Calu3 (cell line): ENCODE measurements around the gene SLC22A9. TPM values are rescaled to one million over a fixed set of nuclear protein-coding genes. Genes with fewer than 3 reads are reported as not detected.

Experiments
- BruUV-seq: library from RNA; stranded (reverse); fragments of 400-500 nt; replicated peaks from 2 replicates; lab custom pipeline; 2021; lab: Mats Ljungman, UMichigan
- CTCF ChIA-PET: fragments of 300-600 bp; sonication (Branson Sonifier 250); formaldehyde crosslinking; loops from one replicate; lab custom pipeline; 2022; ENCODE audit warnings: antibody characterized with exemption; lab: Charles Lee
- DNase-seq: peaks from one replicate; pipeline ENCODE4 v3.0.0; 2022
- H3K27ac Mint-ChIP-seq: one replicate; pipeline ENCODE4 v1.8.0; 2022; ENCODE audit warnings: mixed read lengths; ENCODE audit not compliant: unreplicated experiment
- H3K27me3 Mint-ChIP-seq: one replicate; pipeline ENCODE4 v1.8.0; 2022; ENCODE audit warnings: mixed read lengths; ENCODE audit not compliant: unreplicated experiment
- H3K36me3 Mint-ChIP-seq: one replicate; pipeline ENCODE4 v1.8.0; 2022; ENCODE audit warnings: mild to moderate bottlenecking, moderate library complexity, mixed read lengths; ENCODE audit not compliant: insufficient read depth, unreplicated experiment
- H3K4me1 Mint-ChIP-seq: one replicate; pipeline ENCODE4 v1.8.0; 2022; ENCODE audit warnings: mild to moderate bottlenecking, low read depth, mixed read lengths; ENCODE audit not compliant: unreplicated experiment
- H3K4me3 Mint-ChIP-seq: one replicate; pipeline ENCODE4 v1.8.0; 2022; ENCODE audit warnings: mild to moderate bottlenecking, low read depth, moderate library complexity, mixed read lengths; ENCODE audit not compliant: unreplicated experiment
- H3K9me3 Mint-ChIP-seq: one replicate; pipeline ENCODE4 v1.8.0; 2022; ENCODE audit warnings: low read depth, mixed read lengths; ENCODE audit not compliant: unreplicated experiment
- CTCF ChIP-seq: fragments of 200-600 bp; IDR thresholded peaks from one replicate; pipeline ENCODE4 v1.8.0; 2022; ENCODE audit warnings: antibody characterized with exemption; ENCODE audit not compliant: unreplicated experiment
- intact Hi-C: fragments of 100-400 bp; cut with micrococcal nuclease; formaldehyde crosslinking; loops from one replicate; pipeline ENCODE4 v1.10.0; 2022; ENCODE audit not compliant: unreplicated experiment
- total RNA-seq: library from RNA; stranded (reverse); gene quantifications from 2 replicates; pipeline ENCODE4 v1.2.3, GENCODE V29; 2022

The SLC22A9 gene
- total RNA-seq, 1 experiment from 2014 or later = not detected

DNA sequence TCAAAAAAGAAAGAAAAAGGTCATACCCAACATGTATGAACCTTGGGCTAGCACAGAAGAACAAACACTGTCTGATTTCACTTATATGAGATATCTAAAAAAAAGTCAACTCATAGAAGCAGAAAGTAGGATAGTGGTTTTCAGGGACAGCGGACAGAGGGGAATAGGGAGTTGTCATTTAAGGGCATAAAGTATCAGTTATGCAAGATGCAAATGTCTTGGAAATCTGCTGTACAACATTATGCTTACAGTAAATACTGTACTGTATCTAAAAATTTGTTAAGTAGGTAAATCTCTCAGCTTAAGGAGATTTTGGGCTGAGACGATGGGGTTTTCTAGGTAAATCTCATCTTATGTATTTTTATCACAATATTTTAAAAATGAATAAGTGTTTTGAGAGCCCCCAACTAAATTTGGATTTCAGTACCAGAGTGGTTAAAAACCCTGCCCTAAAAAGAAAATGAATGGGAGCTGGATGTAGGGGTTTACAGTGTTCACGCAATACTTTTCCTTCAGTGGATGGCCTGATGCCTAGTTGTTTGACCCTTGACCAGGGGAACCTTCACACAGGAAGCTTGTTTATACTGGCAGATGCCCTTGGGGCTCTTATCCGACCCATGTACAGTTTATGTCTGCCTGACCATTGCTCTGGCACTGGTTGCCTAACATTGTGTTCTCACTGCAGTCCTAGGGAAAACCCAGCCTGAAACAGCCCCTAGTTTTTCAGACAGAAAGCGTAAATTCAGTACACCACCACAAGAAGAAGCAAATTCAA, 34.8 kb downstream of the SLC22A9 start:
- no TSS peak for BruUV-seq
- CTCF ChIA-PET = no interaction called here
- no peaks in the 10 kb centered on the region for H3K9me3 Mint-ChIP-seq
- no peaks in the 10 kb centered on the region for H3K36me3 Mint-ChIP-seq
- intact Hi-C loops = no loop called here
- peaks cover 88% of the 10 kb centered on the region for H3K27me3 Mint-ChIP-seq
- no peak overlapping the region for H3K27ac Mint-ChIP-seq
- H3K4me3 Mint-ChIP-seq = no peak overlapping the region
- TF ChIP-seq CTCF = no peak
- no peaks in the 10 kb centered on the region for H3K4me1 Mint-ChIP-seq
- DNase-seq = no peak

DNA sequence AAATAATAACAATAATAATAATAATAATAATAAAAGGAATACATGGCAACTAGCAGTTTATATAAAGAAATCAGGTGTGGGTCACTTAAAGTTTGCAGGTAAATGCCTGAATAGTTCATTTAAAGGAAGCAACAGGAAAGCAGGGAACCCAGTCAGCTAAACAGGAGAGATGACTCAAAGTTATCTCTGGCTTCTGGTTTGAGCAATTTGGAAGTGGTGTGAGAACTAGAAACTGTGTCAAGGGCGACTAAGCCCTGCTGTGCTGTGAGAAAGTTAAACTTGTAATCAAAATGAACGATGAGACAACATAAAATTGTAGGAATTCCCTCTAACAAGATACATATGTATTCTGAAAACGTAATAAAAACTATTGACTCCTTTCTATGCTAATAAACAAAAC, 35.5 kb downstream of the SLC22A9 start:
- Mint-ChIP-seq H3K9me3 (no peaks in the 10 kb centered on the region), H3K27ac (no peak overlapping the region), H3K27me3 (peaks cover 83% of the 10 kb centered on the region), H3K4me3 (no peak overlapping the region), H3K4me1 (no peaks in the 10 kb centered on the region), H3K36me3 (no peaks in the 10 kb centered on the region)
- intact Hi-C loops = no loop called here
- no peak for DNase-seq
- BruUV-seq = no TSS peak
- CTCF ChIA-PET = no interaction called here
- no peak for TF ChIP-seq CTCF

DNA sequence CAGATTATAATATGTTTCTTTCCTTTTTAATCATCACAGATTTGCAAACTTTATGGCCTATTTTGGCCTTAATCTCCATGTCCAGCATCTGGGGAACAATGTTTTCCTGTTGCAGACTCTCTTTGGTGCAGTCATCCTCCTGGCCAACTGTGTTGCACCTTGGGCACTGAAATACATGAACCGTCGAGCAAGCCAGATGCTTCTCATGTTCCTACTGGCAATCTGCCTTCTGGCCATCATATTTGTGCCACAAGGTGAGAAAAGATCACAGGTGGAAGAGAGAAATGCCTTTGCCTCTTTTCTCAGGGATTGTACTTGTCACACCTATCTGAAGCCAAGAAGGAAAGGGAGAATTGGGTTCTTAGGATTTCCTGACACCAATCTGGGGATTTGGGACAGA, 36.9 kb downstream of the SLC22A9 start:
- intact Hi-C loops = no loop called here
- Mint-ChIP-seq H3K27me3 (peaks cover 74% of the 10 kb centered on the region), H3K4me3 (no peak overlapping the region), H3K9me3 (no peaks in the 10 kb centered on the region), H3K27ac (no peak overlapping the region), H3K36me3 (no peaks in the 10 kb centered on the region), H3K4me1 (no peaks in the 10 kb centered on the region)
- CTCF ChIA-PET = interaction anchor here (0.6 kb wide), 1 partner anchor 87 kb away, joined by 4 read pairs; no protein-coding TSS in a partner anchor
- TF ChIP-seq CTCF = no peak
- no peak for DNase-seq
- no TSS peak for BruUV-seq

DNA sequence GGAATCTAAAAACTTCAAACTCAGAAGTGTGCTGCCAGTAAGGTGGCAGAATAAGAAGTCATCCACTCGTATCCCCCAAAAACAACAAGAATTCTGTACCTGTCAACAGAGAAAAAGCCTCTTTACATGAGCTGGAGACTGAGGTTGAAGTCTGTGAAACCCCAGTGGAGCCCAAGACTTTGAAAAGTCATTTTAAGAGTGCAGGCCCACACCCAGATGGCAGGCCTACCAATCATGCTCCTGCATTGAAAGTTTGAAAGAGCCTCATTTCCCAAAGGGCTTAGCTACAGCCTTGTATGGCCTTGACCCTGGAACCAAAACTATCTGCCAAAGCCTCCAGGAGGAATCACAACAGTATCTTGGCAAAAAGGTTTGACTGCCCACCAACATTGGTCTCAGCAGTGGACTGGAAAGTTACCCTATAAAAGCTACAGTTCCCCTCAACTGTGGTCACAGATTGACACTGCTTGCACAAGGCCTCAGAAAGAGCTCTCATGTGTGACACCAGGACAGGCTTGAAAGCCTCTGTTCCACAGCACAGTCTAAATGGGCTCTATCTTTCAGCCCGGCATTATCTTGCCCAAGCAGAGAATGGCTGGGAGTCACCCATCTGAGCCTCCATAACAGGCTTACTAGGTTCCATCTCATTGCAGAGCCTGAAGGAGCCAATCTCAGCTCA, 47.7 kb downstream of the SLC22A9 start:
- no peaks in the 10 kb centered on the region for H3K36me3 Mint-ChIP-seq
- TF ChIP-seq CTCF = no peak
- no peak for DNase-seq
- BruUV-seq = no TSS peak
- H3K9me3 Mint-ChIP-seq = no peaks in the 10 kb centered on the region
- H3K27ac Mint-ChIP-seq = no peak overlapping the region
- intact Hi-C loops = no loop called here
- peaks cover 66% of the 10 kb centered on the region for H3K27me3 Mint-ChIP-seq
- no peaks in the 10 kb centered on the region for H3K4me1 Mint-ChIP-seq
- H3K4me3 Mint-ChIP-seq = no peak overlapping the region
- CTCF ChIA-PET = no interaction called here
